SU-DHL-6 (cell line): ENCODE measurements around the gene FSIP1.

Experiments used
- H2AFZ ChIP-seq: fragments of 200-600 bp; sonication (generic); 2 replicates; pipeline ENCODE4 v1.6.1; 2014; ENCODE audit warnings: low read depth, mild to moderate bottlenecking, moderate library complexity, mixed read lengths, antibody characterized with exemption, low read length; ENCODE audit not compliant: severe bottlenecking
- H3F3A ChIP-seq: fragments of 200-600 bp; shearing (Covaris generic); 2 replicates; pipeline ENCODE4 v1.6.0; 2016; ENCODE audit warnings: antibody characterized with exemption, mild to moderate bottlenecking; ENCODE audit not compliant: insufficient read depth
- H3K27ac ChIP-seq: fragments of 200-600 bp; sonication (generic); 2 replicates; pipeline ENCODE4 v1.5.1; 2016; ENCODE audit warnings: low read depth, mild to moderate bottlenecking, low read length, moderate library complexity, mixed read lengths
- H3K27me3 ChIP-seq: fragments of 200-600 bp; sonication (generic), shearing (Covaris generic); 2 replicates; pipeline ENCODE4 v1.6.0; 2014; ENCODE audit warnings: mild to moderate bottlenecking, low read length
- H3K36me3 ChIP-seq: fragments of 200-600 bp; sonication (generic); 2 replicates; pipeline ENCODE4 v1.6.1; 2014; ENCODE audit warnings: mild to moderate bottlenecking, low read length, mixed read lengths
- H3K4me2 ChIP-seq: fragments of 300-600, 200-600 bp; shearing (Covaris generic), sonication (generic); 2 replicates; pipeline ENCODE4 v1.6.0; 2014; ENCODE audit warnings: low read length, low read depth, mild to moderate bottlenecking; ENCODE audit not compliant: poor library complexity, severe bottlenecking
- H3K4me3 ChIP-seq: fragments of 200-600 bp; sonication (generic); 2 replicates; pipeline ENCODE4 v1.5.1; 2014; ENCODE audit warnings: antibody characterized with exemption, low read length, mild to moderate bottlenecking, mixed read lengths; ENCODE audit not compliant: insufficient read depth, poor library complexity, severe bottlenecking
- H3K79me2 ChIP-seq: fragments of 200-600 bp; sonication (generic); 2 replicates; pipeline ENCODE4 v1.6.1; 2014; ENCODE audit warnings: mild to moderate bottlenecking, low read length, moderate library complexity; ENCODE audit not compliant: insufficient read depth
- H3K9ac ChIP-seq: fragments of 200-600 bp; sonication (generic); 2 replicates; pipeline ENCODE4 v1.7.0; 2014; ENCODE audit warnings: mild to moderate bottlenecking, low read length
- H3K9me2 ChIP-seq: fragments of 200-600 bp; sonication (generic); replicated peaks from 2 replicates; pipeline ENCODE4 v1.6.1; 2014; ENCODE audit warnings: low read length; ENCODE audit not compliant: insufficient read depth
- H3K9me3 ChIP-seq: fragments of 200-600 bp; sonication (generic); 2 replicates; pipeline ENCODE4 v1.6.1; 2014; ENCODE audit warnings: low read length, mixed read lengths; ENCODE audit not compliant: insufficient read depth
- H4K20me1 ChIP-seq: fragments of 200-600 bp; sonication (generic); 2 replicates; pipeline ENCODE4 v1.6.1; 2014; ENCODE audit warnings: low read depth, mild to moderate bottlenecking, antibody characterized with exemption, low read length, moderate library complexity, mixed read lengths
- CTCF ChIP-seq: fragments of 200-600 bp; sonication (generic); IDR thresholded peaks from one replicate; pipeline ENCODE4 v1.5.1; 2017; ENCODE audit warnings: antibody characterized with exemption, mild to moderate bottlenecking, low read length, moderate library complexity; ENCODE audit not compliant: insufficient read depth, poor library complexity, severe bottlenecking
- EZH2phosphoT487 ChIP-seq: fragments of 200-600 bp; sonication (generic), shearing (Covaris generic); conservative IDR thresholded peaks from 2 replicates; pipeline ENCODE4 v1.6.1; 2018; ENCODE audit warnings: mild to moderate bottlenecking, antibody characterized with exemption, low read length, moderate library complexity, mixed read lengths

The FSIP1 gene

GRCh38 chr15:39706206-39706605, 76.4 kb downstream of the FSIP1 start:
- Histone ChIP-seq H3K4me2 (no peak overlapping the region), H3K9me3 (no peaks in the 10 kb centered on the region), H3K27me3 (no peaks in the 10 kb centered on the region), H3K4me3 (no peak overlapping the region), H3K27ac (no peak overlapping the region), H4K20me1 (no peaks in the 10 kb centered on the region), H3K9ac (no peak overlapping the region), H3K9me2 (no peaks in the 10 kb centered on the region), H2AFZ (no peak overlapping the region), H3K36me3 (no peaks in the 10 kb centered on the region), H3F3A (no peaks in the 10 kb centered on the region), H3K79me2 (no peaks in the 10 kb centered on the region)
- TF ChIP-seq EZH2phosphoT487 (no peak), CTCF (no peak)

GRCh38 chr15:39704689-39705088, 78.0 kb downstream of the FSIP1 start:
- no peak overlapping the region for H3K9ac ChIP-seq

GRCh38 chr15:39704235-39704634, 78.4 kb downstream of the FSIP1 start:
- no peak overlapping the region for H2AFZ ChIP-seq
- no peaks in the 10 kb centered on the region for H3K36me3 ChIP-seq
- no peak overlapping the region for H3K9ac ChIP-seq
- H3K27me3 ChIP-seq, result no peaks in the 10 kb centered on the region
- no peak overlapping the region for H3K27ac ChIP-seq
- H3K4me3 ChIP-seq, result no peak overlapping the region
- no peaks in the 10 kb centered on the region for H4K20me1 ChIP-seq
- no peaks in the 10 kb centered on the region for H3F3A ChIP-seq
- H3K9me2 ChIP-seq, result no peaks in the 10 kb centered on the region
- no peaks in the 10 kb centered on the region for H3K9me3 ChIP-seq
- H3K79me2 ChIP-seq, result no peaks in the 10 kb centered on the region
- TF ChIP-seq CTCF, result no peak
- no peak overlapping the region for H3K4me2 ChIP-seq

More at GRCh38 chr15:39704689-39705088, 78.0 kb downstream of the FSIP1 start:
- Histone ChIP-seq H3K9me3 (no peaks in the 10 kb centered on the region), H3K27ac (no peak overlapping the region), H3K9me2 (no peaks in the 10 kb centered on the region), H3K36me3 (no peaks in the 10 kb centered on the region), H3K79me2 (no peaks in the 10 kb centered on the region), H3K4me3 (no peak overlapping the region), H3F3A (no peaks in the 10 kb centered on the region), H2AFZ (no peak overlapping the region), H3K4me2 (no peak overlapping the region), H4K20me1 (no peaks in the 10 kb centered on the region), H3K27me3 (no peaks in the 10 kb centered on the region)
- TF ChIP-seq EZH2phosphoT487, result no peak
- no peak for TF ChIP-seq CTCF

GRCh38 chr15:39701988-39702387, 80.7 kb downstream of the FSIP1 start:
- TF ChIP-seq EZH2phosphoT487 (no peak), CTCF (no peak)
- no peaks in the 10 kb centered on the region for H3K9me2 ChIP-seq
- no peaks in the 10 kb centered on the region for H4K20me1 ChIP-seq
- no peaks in the 10 kb centered on the region for H3K27me3 ChIP-seq
- no peaks in the 10 kb centered on the region for H3K79me2 ChIP-seq
- H3K4me3 ChIP-seq, result no peak overlapping the region
- H3K9ac ChIP-seq, result no peak overlapping the region
- H3K9me3 ChIP-seq, result no peaks in the 10 kb centered on the region
- H2AFZ ChIP-seq, result no peak overlapping the region
- no peaks in the 10 kb centered on the region for H3K36me3 ChIP-seq
- no peak overlapping the region for H3K4me2 ChIP-seq
- H3K27ac ChIP-seq, result no peak overlapping the region
- H3F3A ChIP-seq, result no peaks in the 10 kb centered on the region
